H1 (cell line): Measurements from ENCODE around the gene STARD7. TPM values are rescaled to one million over a fixed set of nuclear protein-coding genes. Genes with fewer than 3 reads are reported as not detected.
"Not testable (repeated sequence)": the region's sequence is repeated elsewhere in the genome, so short reads cannot be mapped to it uniquely, and the experiment has no call there.

Experiments used
- CTCF ChIA-PET: fragments of 300-600 bp; sonication (Branson Sonifier 250); formaldehyde crosslinking; loops from one replicate; lab custom pipeline; 2021; ENCODE audit not compliant: partially characterized antibody; lab: Charles Lee
- POLR2A ChIA-PET: fragments of 300-600 bp; sonication (Branson Sonifier 250); formaldehyde crosslinking; loops from one replicate; lab custom pipeline; 2021; ENCODE audit warnings: inconsistent platforms; ENCODE audit not compliant: partially characterized antibody; lab: Charles Lee
- DNase-seq, 2 experiments: peaks; one replicate each; pipeline versions ENCODE4 v3.0.0 to v3.0.0-alpha.2; 2010 to 2022; ENCODE audit warnings: low spot score in 2 of 2, low read depth in 1 of 2, mixed read lengths in 1 of 2
- FAIRE-seq: peaks from 2 replicates; lab custom pipeline; 2011; peaks lifted over from hg19 to GRCh38; lab: Jason Lieb, UNC
- H2AFZ ChIP-seq: 2 replicates; pipeline ENCODE4 v1.8.1; 2012; ENCODE audit warnings: low read length, inconsistent platforms
- H2AK5ac ChIP-seq: 2 replicates; pipeline ENCODE4 v1.6.1; 2013; ENCODE audit warnings: low read depth, low read length
- H2BK120ac ChIP-seq: replicated peaks from 2 replicates; pipeline ENCODE3; 2013; ENCODE audit warnings: low read depth, low read length, inconsistent platforms
- H2BK12ac ChIP-seq: 2 replicates; pipeline ENCODE4 v1.6.1; 2013; ENCODE audit warnings: low read depth, low read length
- H2BK15ac ChIP-seq: 2 replicates; pipeline ENCODE4 v1.6.1; 2013; ENCODE audit warnings: low read length
- H2BK20ac ChIP-seq: 2 replicates; pipeline ENCODE4 v1.6.1; 2013; ENCODE audit warnings: low read length
- H2BK5ac ChIP-seq: 2 replicates; pipeline ENCODE4 v1.6.1; 2013; ENCODE audit warnings: low read depth, low read length
- H3K14ac ChIP-seq: 2 replicates; pipeline ENCODE4 v1.6.1; 2013; ENCODE audit warnings: inconsistent platforms; ENCODE audit not compliant: insufficient read length
- H3K18ac ChIP-seq: 2 replicates; pipeline ENCODE4 v1.6.1; 2013; ENCODE audit warnings: low read length; ENCODE audit errors: extremely low read depth
- H3K23ac ChIP-seq: 2 replicates; pipeline ENCODE4 v1.6.1; 2013; ENCODE audit warnings: inconsistent platforms; ENCODE audit not compliant: insufficient read length
- H3K23me2 ChIP-seq: 2 replicates; pipeline ENCODE4 v1.6.1; 2013; ENCODE audit warnings: low read depth, low read length
- H3K27ac ChIP-seq: 2 replicates; pipeline ENCODE4 v1.6.1; 2011; ENCODE audit warnings: low read depth, low read length, inconsistent platforms
- H3K27me3 ChIP-seq, 4 experiments: replicated peaks in 1 of 4; 1 replicate in 1 of 4; 2 replicates in 3 of 4; pipeline versions ENCODE4 v1.6.1 to v1.8.1; 2011 to 2013; ENCODE audit warnings: low read length in 3 of 4, mild to moderate bottlenecking in 3 of 4, inconsistent platforms in 2 of 4, mixed read lengths in 2 of 4, moderate library complexity in 1 of 4; ENCODE audit not compliant: control insufficient read depth in 3 of 4, insufficient read depth in 3 of 4; ENCODE audit errors: extremely low read depth in 1 of 4
- H3K36me3 ChIP-seq, 4 experiments: 2 replicates each; pipeline versions ENCODE4 v1.6.1 to v1.8.1; 2011 to 2013; ENCODE audit warnings: mild to moderate bottlenecking in 4 of 4, low read length in 3 of 4, moderate library complexity in 2 of 4, control low read depth in 1 of 4, inconsistent platforms in 1 of 4; ENCODE audit not compliant: insufficient read depth in 4 of 4, control insufficient read depth in 2 of 4
- H3K4ac ChIP-seq: replicated peaks from 2 replicates; pipeline ENCODE3; 2013; ENCODE audit warnings: low read length, low read depth, mixed read lengths, inconsistent platforms; ENCODE audit not compliant: insufficient read length
- H3K4me1 ChIP-seq, 4 experiments: replicated peaks in 1 of 4; 1 replicate in 1 of 4; 2 replicates in 3 of 4; pipeline versions ENCODE4 v1.6.1 to v1.8.1; 2011 to 2013; ENCODE audit warnings: low read length in 3 of 4, inconsistent platforms in 2 of 4, mixed read lengths in 1 of 4; ENCODE audit not compliant: insufficient read depth in 4 of 4, control insufficient read depth in 3 of 4
- H3K4me2 ChIP-seq, 2 experiments: 2 replicates each; pipeline versions ENCODE4 v1.6.1 to v1.8.1; 2011 to 2013; ENCODE audit warnings: low read depth in 2 of 2, low read length in 2 of 2, control low read depth in 1 of 2, inconsistent platforms in 1 of 2, mild to moderate bottlenecking in 1 of 2; ENCODE audit not compliant: insufficient read depth in 1 of 2
- H3K4me3 ChIP-seq, 4 experiments: fragments of 200-600, 300-600 bp in 1 of 4; sonication (generic), shearing (Covaris generic), sonication (Bioruptor Twin) in 1 of 4; 2 replicates each; pipeline versions ENCODE4 v1.5.1 to v1.8.1; 2011 to 2016; ENCODE audit warnings: low read length in 4 of 4, low read depth in 3 of 4, control low read depth in 2 of 4, inconsistent platforms in 2 of 4, mild to moderate bottlenecking in 2 of 4, mixed read lengths in 1 of 4, moderate library complexity in 1 of 4; ENCODE audit not compliant: insufficient read depth in 2 of 4; ENCODE audit errors: extremely low read depth in 1 of 4
- H3K56ac ChIP-seq: replicated peaks from 2 replicates; pipeline ENCODE3; 2013; ENCODE audit warnings: low read depth, mild to moderate bottlenecking, mixed read lengths, low read length, inconsistent platforms; ENCODE audit not compliant: insufficient read length
- H3K79me1 ChIP-seq: 2 replicates; pipeline ENCODE4 v1.6.1; 2013; ENCODE audit warnings: low read depth, low read length, control low read depth
- H3K79me2 ChIP-seq, 2 experiments: 2 replicates each; pipeline versions ENCODE4 v1.6.1 to v1.8.1; 2012 to 2013; ENCODE audit warnings: low read length in 2 of 2, mild to moderate bottlenecking in 2 of 2, inconsistent platforms in 1 of 2; ENCODE audit not compliant: insufficient read depth in 2 of 2, control insufficient read depth in 1 of 2
- H3K9ac ChIP-seq, 4 experiments: replicated peaks in 1 of 4; 1 replicate in 1 of 4; 2 replicates in 3 of 4; pipeline versions ENCODE4 v1.6.1 to v1.8.1; 2011 to 2013; ENCODE audit warnings: low read depth in 3 of 4, low read length in 3 of 4, control low read depth in 2 of 4, mild to moderate bottlenecking in 2 of 4, moderate library complexity in 2 of 4, inconsistent platforms in 1 of 4; ENCODE audit errors: extremely low read depth in 1 of 4
- H3K9me3 ChIP-seq, 2 experiments: 2 replicates each; pipeline versions ENCODE4 v1.6.1 to v1.8.1; 2012 to 2013; ENCODE audit warnings: mild to moderate bottlenecking in 2 of 2, moderate library complexity in 2 of 2, control low read depth in 1 of 2, inconsistent platforms in 1 of 2, low read depth in 1 of 2, low read length in 1 of 2, mixed read lengths in 1 of 2; ENCODE audit not compliant: insufficient read depth in 2 of 2
- H4K20me1 ChIP-seq, 2 experiments: replicated peaks in 1 of 2; 2 replicates each; pipeline versions ENCODE3 to v1.8.1; 2011 to 2013; ENCODE audit warnings: inconsistent platforms in 2 of 2, low read length in 2 of 2, mild to moderate bottlenecking in 1 of 2; ENCODE audit not compliant: insufficient read depth in 2 of 2, control insufficient read depth in 1 of 2
- H4K5ac ChIP-seq: 2 replicates; pipeline ENCODE4 v1.6.1; 2013; ENCODE audit warnings: low read length, low read depth, mixed read lengths, inconsistent platforms; ENCODE audit not compliant: insufficient read length
- H4K8ac ChIP-seq: 2 replicates; pipeline ENCODE4 v1.8.0; 2013; ENCODE audit warnings: mild to moderate bottlenecking, moderate library complexity, low read length, inconsistent platforms; ENCODE audit not compliant: insufficient read depth; ENCODE audit errors: extremely low read depth
- H4K91ac ChIP-seq: replicated peaks from 2 replicates; pipeline ENCODE3; 2013; ENCODE audit warnings: low read length, mixed read lengths, inconsistent platforms; ENCODE audit not compliant: insufficient read length
- BCL11A ChIP-seq, 2 experiments: IDR thresholded peaks; one replicate each; pipeline ENCODE4 v1.6.1; 2011; ENCODE audit warnings: low read depth in 2 of 2, low read length in 2 of 2, mild to moderate bottlenecking in 2 of 2
- CBX8 ChIP-seq: fragments of 300-800, 300-1000 bp; sonication (generic); IDR thresholded peaks from 2 replicates; pipeline ENCODE4 v1.7.1; 2016; ENCODE audit warnings: low read depth, low read length, borderline replicate concordance
- SP2 ChIP-seq: IDR thresholded peaks from 2 replicates; pipeline ENCODE4 v1.6.1; 2012; ENCODE audit warnings: mild to moderate bottlenecking, low read length, inconsistent platforms
- SRF ChIP-seq: IDR thresholded peaks from 2 replicates; pipeline ENCODE4 v1.6.1; 2011; ENCODE audit warnings: mild to moderate bottlenecking, low read depth, low read length, moderate library complexity
- TAF7 ChIP-seq: optimal IDR thresholded peaks from 2 replicates; pipeline ENCODE3; 2011; ENCODE audit warnings: low read depth, mild to moderate bottlenecking, inconsistent platforms, low read length, moderate library complexity, borderline replicate concordance
- TEAD4 ChIP-seq: IDR thresholded peaks from 2 replicates; pipeline ENCODE4 v1.6.1; 2012; ENCODE audit warnings: low read depth, low read length, inconsistent platforms, mixed read lengths
- WGBS, 2 experiments: shearing (Covaris generic) in 1 of 2; methylation state at CpG; one replicate each; pipeline versions ENCODE4 v1.1.6 to v1.1.7; 2013 to 2015; ENCODE audit warnings: low lambda C conversion rate in 2 of 2, mixed read lengths in 2 of 2, inconsistent platforms in 1 of 2, low coverage in 1 of 2, missing lambda C conversion rate in 1 of 2; ENCODE audit not compliant: insufficient replicate concordance in 2 of 2, insufficient coverage in 1 of 2, insufficient read length in 1 of 2; ENCODE audit errors: extremely low coverage in 1 of 2, missing lambda C conversion rate in 1 of 2; 5-methylcytosine and 5-hydroxymethylcytosine counted together
- polyA plus RNA-seq, 7 experiments: library from polyadenylated mRNA; depleted of rRNA in 3 of 7; stranded (reverse) in 5 of 7; unstranded in 2 of 7; fragments of >200 nt in 5 of 7; fragments of 200-250 nt in 2 of 7; gene quantifications; 1 replicate in 5 of 7; 2 replicates in 1 of 7; 4 replicates in 1 of 7; pipeline versions ENCODE4 v1.2.1 to v1.2.3, GENCODE V29; 2011 to 2013; ENCODE audit warnings: missing spikeins in 2 of 7, mixed read lengths in 2 of 7
- total RNA-seq: library from RNA; stranded (reverse); fragmentation: NEBNext Ultra II Directional; extraction: Animal tissue kit (Norgen Biotek cat#: 25700); gene quantifications from 2 replicates; pipeline ENCODE4 v1.2.1, GENCODE V29; 2021

Gene STARD7
- total and polyA plus RNA-seq, 2 of the 8 experiments (the other 6 are each of a cell fraction or from before 2014, with no cell fraction given), result 89.1 to 200 TPM

DNA sequence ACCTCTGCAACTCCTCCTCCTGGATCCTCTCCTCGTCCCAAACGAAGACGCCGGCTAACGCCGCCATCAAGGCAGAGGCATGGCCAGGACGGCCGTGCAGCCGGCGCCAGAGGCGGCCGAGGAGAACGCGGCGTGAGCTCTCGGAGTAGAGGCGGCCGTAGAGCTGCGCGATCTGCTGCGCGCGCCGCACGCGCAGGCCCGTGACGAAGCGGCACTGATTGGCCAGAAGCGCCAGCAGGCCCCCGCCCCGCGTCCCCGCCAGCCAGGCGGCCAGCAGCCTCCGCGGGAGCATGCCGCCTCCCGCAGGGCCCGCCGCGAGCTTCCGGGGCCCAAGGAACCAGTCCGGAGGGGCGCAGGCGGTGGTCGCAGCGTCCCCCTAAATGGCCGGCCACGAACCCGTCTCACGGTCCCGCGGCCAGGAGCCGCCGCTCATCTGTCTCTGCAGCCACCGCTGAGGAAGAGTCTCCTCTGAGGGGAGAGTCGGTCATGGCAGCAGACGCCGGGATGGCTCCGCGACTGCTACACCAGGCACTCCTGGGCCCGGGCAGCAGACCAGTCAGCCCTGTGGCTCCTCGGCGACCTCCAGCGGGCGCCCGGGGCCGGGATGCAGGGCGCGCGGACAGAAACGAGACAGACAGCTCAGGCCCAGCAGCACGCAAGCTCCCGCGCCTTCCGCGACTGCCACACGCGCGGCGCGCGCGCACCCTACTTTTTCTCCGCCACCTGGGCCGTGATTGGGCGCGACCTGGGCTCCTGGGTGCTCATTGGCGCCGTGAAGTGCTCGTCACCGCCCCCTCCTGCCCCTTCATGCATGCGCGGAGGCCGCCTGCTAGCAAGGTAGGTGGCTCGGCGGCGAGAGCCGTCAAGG, at the start of gene STARD7 (continued):
- TF ChIP-seq SRF (no peak), CBX8 (no peak), BCL11A (IDR thresholded peaks at IDR 0.05; ENCODE audit: low read depth in 2 of 2, low read length in 2 of 2) (no peak), TEAD4 (0 out of 2 replicates have a peak, but pooled peaks have one; percentile 10), TAF7 (no peak), SP2 (peak; percentile 58)

DNA sequence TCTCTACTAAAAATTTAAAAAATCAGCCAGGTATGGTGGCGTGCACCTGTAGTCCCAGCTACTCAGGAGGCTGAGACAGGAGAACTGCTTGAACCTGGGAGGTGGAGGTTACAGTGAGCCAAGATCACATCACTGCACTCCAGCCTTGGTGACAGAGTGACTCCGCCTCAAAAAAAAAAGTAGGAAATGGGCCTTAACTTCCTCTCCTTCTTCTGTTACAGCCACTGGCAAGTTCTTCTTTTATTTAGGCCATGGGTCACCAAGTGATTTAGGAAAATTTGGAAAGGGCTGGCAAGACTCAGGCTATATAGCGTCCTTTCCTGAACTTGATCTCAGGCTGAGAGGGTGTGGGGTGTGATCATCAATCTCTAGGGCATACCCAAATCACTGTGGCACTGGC, 49.1 kb upstream of the STARD7 start:
- not testable (repeated sequence) for H2AFZ ChIP-seq, H4K5ac ChIP-seq, H3K27me3 ChIP-seq, DNase-seq, H2AK5ac ChIP-seq, H3K9me3 ChIP-seq, H4K8ac ChIP-seq, H3K4me1 ChIP-seq, H3K23me2 ChIP-seq, H3K56ac ChIP-seq, H4K20me1 ChIP-seq, H2BK12ac ChIP-seq, H2BK20ac ChIP-seq, H3K14ac ChIP-seq, H4K91ac ChIP-seq, H3K9ac ChIP-seq, H3K4me2 ChIP-seq, H3K27ac ChIP-seq, H2BK5ac ChIP-seq, H3K23ac ChIP-seq, H3K4ac ChIP-seq, H3K18ac ChIP-seq, H3K4me3 ChIP-seq, H2BK15ac ChIP-seq, H2BK120ac ChIP-seq, FAIRE-seq
- Histone ChIP-seq H3K79me1 (peaks cover 19% of the 10 kb centered on the region), H3K36me3 (peaks cover 3 to 11% (median 5%) of the 10 kb centered on the region in 4 experiments; a peak in 3 of 8 replicates), H3K79me2 (peaks cover 0 to 12% of the 10 kb centered on the region in 2 experiments; a peak in 2 of 4 replicates)
- ChIA-PET CTCF (interaction anchor here (1.0 kb wide), 1 partner anchor 119 kb away, joined by 3 read pairs; no protein-coding TSS in a partner anchor), POLR2A (interaction anchor here (1.0 kb wide), 1 partner anchor 49 kb away, joined by 3 read pairs; the partner anchor contains the start of gene STARD7)
- 80% methylated on average over 3 of the region's 3 CpGs; no CpG with 5 or more reads in 1 of the 2 experiments for WGBS, 2 experiments
